ENCODE results near the gene METTL22. TPM values are rescaled to one million over a fixed set of nuclear protein-coding genes. Genes with fewer than 3 reads are reported as not detected.

METTL22 gene
- total RNA-seq, 1 donor from 2014 or later = 23.8 TPM

GRCh38 chr16:8594149-8594666, 27.3 kb upstream of the METTL22 start:
- no peak for DNase-seq (ENCODE audit: low spot score)

- DNase-seq (ENCODE audit: low spot score) = no peak
Measured at GRCh38 chr16:8595783-8596182, 25.7 kb upstream of the METTL22 start.

GRCh38 chr16:8596581-8596980, 24.9 kb upstream of the METTL22 start:
- no peak for DNase-seq (ENCODE audit: low spot score)

- DNase-seq (ENCODE audit: low spot score) = no peak
Measured at GRCh38 chr16:8600144-8600775, 21.2 kb upstream of the METTL22 start.

- no peak for DNase-seq (ENCODE audit: low spot score)
Measured at GRCh38 chr16:8605554-8605953, 15.9 kb upstream of the METTL22 start.

GRCh38 chr16:8607214-8607613, 14.3 kb upstream of the METTL22 start:
- no peak for DNase-seq (ENCODE audit: low spot score)

GRCh38 chr16:8611122-8611521, 10.4 kb upstream of the METTL22 start:
- DNase-seq (ENCODE audit: low spot score) = no peak

- no peak for DNase-seq (ENCODE audit: low spot score)
Measured at GRCh38 chr16:8611886-8612600, 9.5 kb upstream of the METTL22 start.

- no peak for DNase-seq (ENCODE audit: low spot score)
Measured at GRCh38 chr16:8614435-8615029, 7.0 kb upstream of the METTL22 start.

- DNase-seq (ENCODE audit: low spot score) = no peak
Measured at GRCh38 chr16:8619671-8620370, 1.7 kb upstream of the METTL22 start.

GRCh38 chr16:8620535-8620934, 963 bp upstream of the METTL22 start:
- no peak for DNase-seq (ENCODE audit: low spot score)

GRCh38 chr16:8621222-8621571, 301 bp upstream of the METTL22 start:
- no peak for DNase-seq (ENCODE audit: low spot score)

GRCh38 chr16:8622315-8622656, 788 bp downstream of the METTL22 start:
- no peak for DNase-seq (ENCODE audit: low spot score)

GRCh38 chr16:8623634-8624033, 2.1 kb downstream of the METTL22 start:
- no peak for DNase-seq (ENCODE audit: low spot score)

- DNase-seq (ENCODE audit: low spot score) = no peak
Measured at GRCh38 chr16:8625491-8626087, 4.1 kb downstream of the METTL22 start.

GRCh38 chr16:8626946-8627345, 5.4 kb downstream of the METTL22 start:
- DNase-seq (ENCODE audit: low spot score) = no peak

- no peak for DNase-seq (ENCODE audit: low spot score)
Measured at GRCh38 chr16:8627456-8627855, 6.0 kb downstream of the METTL22 start.

- DNase-seq (ENCODE audit: low spot score) = no peak
Measured at GRCh38 chr16:8628981-8629725, 7.7 kb downstream of the METTL22 start.

GRCh38 chr16:8630255-8630953, 8.9 kb downstream of the METTL22 start:
- no peak for DNase-seq (ENCODE audit: low spot score)

GRCh38 chr16:8631373-8631772, 9.9 kb downstream of the METTL22 start:
- no peak for DNase-seq (ENCODE audit: low spot score)

Measured in mucosa of gallbladder (tissue), 1 donor.